H1 (cell line): ENCODE data around the gene CHMP1B. TPM values are rescaled to one million over a fixed set of nuclear protein-coding genes. Genes with fewer than 3 reads are reported as not detected.

Experiments used
- CTCF ChIA-PET: fragments of 300-600 bp; sonication (Branson Sonifier 250); formaldehyde crosslinking; loops from one replicate; lab custom pipeline; 2021; ENCODE audit not compliant: partially characterized antibody; lab: Charles Lee
- POLR2A ChIA-PET: fragments of 300-600 bp; sonication (Branson Sonifier 250); formaldehyde crosslinking; loops from one replicate; lab custom pipeline; 2021; ENCODE audit warnings: inconsistent platforms; ENCODE audit not compliant: partially characterized antibody; lab: Charles Lee
- DNase-seq, 2 experiments: peaks; one replicate each; pipeline versions ENCODE4 v3.0.0 to v3.0.0-alpha.2; 2010 to 2022; ENCODE audit warnings: low spot score in 2 of 2, low read depth in 1 of 2, mixed read lengths in 1 of 2
- FAIRE-seq: peaks from 2 replicates; lab custom pipeline; 2011; peaks lifted over from hg19 to GRCh38; lab: Jason Lieb, UNC
- H2AFZ ChIP-seq: 2 replicates; pipeline ENCODE4 v1.8.1; 2012; ENCODE audit warnings: low read length, inconsistent platforms
- H2AK5ac ChIP-seq: 2 replicates; pipeline ENCODE4 v1.6.1; 2013; ENCODE audit warnings: low read depth, low read length
- H2BK120ac ChIP-seq: replicated peaks from 2 replicates; pipeline ENCODE3; 2013; ENCODE audit warnings: low read depth, low read length, inconsistent platforms
- H2BK12ac ChIP-seq: 2 replicates; pipeline ENCODE4 v1.6.1; 2013; ENCODE audit warnings: low read depth, low read length
- H2BK15ac ChIP-seq: 2 replicates; pipeline ENCODE4 v1.6.1; 2013; ENCODE audit warnings: low read length
- H2BK20ac ChIP-seq: 2 replicates; pipeline ENCODE4 v1.6.1; 2013; ENCODE audit warnings: low read length
- H2BK5ac ChIP-seq: 2 replicates; pipeline ENCODE4 v1.6.1; 2013; ENCODE audit warnings: low read depth, low read length
- H3K14ac ChIP-seq: 2 replicates; pipeline ENCODE4 v1.6.1; 2013; ENCODE audit warnings: inconsistent platforms; ENCODE audit not compliant: insufficient read length
- H3K18ac ChIP-seq: 2 replicates; pipeline ENCODE4 v1.6.1; 2013; ENCODE audit warnings: low read length; ENCODE audit errors: extremely low read depth
- H3K23ac ChIP-seq: 2 replicates; pipeline ENCODE4 v1.6.1; 2013; ENCODE audit warnings: inconsistent platforms; ENCODE audit not compliant: insufficient read length
- H3K23me2 ChIP-seq: 2 replicates; pipeline ENCODE4 v1.6.1; 2013; ENCODE audit warnings: low read depth, low read length
- H3K27ac ChIP-seq: 2 replicates; pipeline ENCODE4 v1.6.1; 2011; ENCODE audit warnings: low read depth, low read length, inconsistent platforms
- H3K27me3 ChIP-seq, 4 experiments: replicated peaks in 1 of 4; 1 replicate in 1 of 4; 2 replicates in 3 of 4; pipeline versions ENCODE4 v1.6.1 to v1.8.1; 2011 to 2013; ENCODE audit warnings: low read length in 3 of 4, mild to moderate bottlenecking in 3 of 4, inconsistent platforms in 2 of 4, mixed read lengths in 2 of 4, moderate library complexity in 1 of 4; ENCODE audit not compliant: control insufficient read depth in 3 of 4, insufficient read depth in 3 of 4; ENCODE audit errors: extremely low read depth in 1 of 4
- H3K36me3 ChIP-seq, 4 experiments: 2 replicates each; pipeline versions ENCODE4 v1.6.1 to v1.8.1; 2011 to 2013; ENCODE audit warnings: mild to moderate bottlenecking in 4 of 4, low read length in 3 of 4, moderate library complexity in 2 of 4, control low read depth in 1 of 4, inconsistent platforms in 1 of 4; ENCODE audit not compliant: insufficient read depth in 4 of 4, control insufficient read depth in 2 of 4
- H3K4ac ChIP-seq: replicated peaks from 2 replicates; pipeline ENCODE3; 2013; ENCODE audit warnings: low read length, low read depth, mixed read lengths, inconsistent platforms; ENCODE audit not compliant: insufficient read length
- H3K4me1 ChIP-seq, 4 experiments: replicated peaks in 1 of 4; 1 replicate in 1 of 4; 2 replicates in 3 of 4; pipeline versions ENCODE4 v1.6.1 to v1.8.1; 2011 to 2013; ENCODE audit warnings: low read length in 3 of 4, inconsistent platforms in 2 of 4, mixed read lengths in 1 of 4; ENCODE audit not compliant: insufficient read depth in 4 of 4, control insufficient read depth in 3 of 4
- H3K4me2 ChIP-seq, 2 experiments: 2 replicates each; pipeline versions ENCODE4 v1.6.1 to v1.8.1; 2011 to 2013; ENCODE audit warnings: low read depth in 2 of 2, low read length in 2 of 2, control low read depth in 1 of 2, inconsistent platforms in 1 of 2, mild to moderate bottlenecking in 1 of 2; ENCODE audit not compliant: insufficient read depth in 1 of 2
- H3K4me3 ChIP-seq, 4 experiments: fragments of 200-600, 300-600 bp in 1 of 4; sonication (generic), shearing (Covaris generic), sonication (Bioruptor Twin) in 1 of 4; 2 replicates each; pipeline versions ENCODE4 v1.5.1 to v1.8.1; 2011 to 2016; ENCODE audit warnings: low read length in 4 of 4, low read depth in 3 of 4, control low read depth in 2 of 4, inconsistent platforms in 2 of 4, mild to moderate bottlenecking in 2 of 4, mixed read lengths in 1 of 4, moderate library complexity in 1 of 4; ENCODE audit not compliant: insufficient read depth in 2 of 4; ENCODE audit errors: extremely low read depth in 1 of 4
- H3K56ac ChIP-seq: replicated peaks from 2 replicates; pipeline ENCODE3; 2013; ENCODE audit warnings: low read depth, mild to moderate bottlenecking, mixed read lengths, low read length, inconsistent platforms; ENCODE audit not compliant: insufficient read length
- H3K79me1 ChIP-seq: 2 replicates; pipeline ENCODE4 v1.6.1; 2013; ENCODE audit warnings: low read depth, low read length, control low read depth
- H3K79me2 ChIP-seq, 2 experiments: 2 replicates each; pipeline versions ENCODE4 v1.6.1 to v1.8.1; 2012 to 2013; ENCODE audit warnings: low read length in 2 of 2, mild to moderate bottlenecking in 2 of 2, inconsistent platforms in 1 of 2; ENCODE audit not compliant: insufficient read depth in 2 of 2, control insufficient read depth in 1 of 2
- H3K9ac ChIP-seq, 4 experiments: replicated peaks in 1 of 4; 1 replicate in 1 of 4; 2 replicates in 3 of 4; pipeline versions ENCODE4 v1.6.1 to v1.8.1; 2011 to 2013; ENCODE audit warnings: low read depth in 3 of 4, low read length in 3 of 4, control low read depth in 2 of 4, mild to moderate bottlenecking in 2 of 4, moderate library complexity in 2 of 4, inconsistent platforms in 1 of 4; ENCODE audit errors: extremely low read depth in 1 of 4
- H3K9me3 ChIP-seq, 2 experiments: 2 replicates each; pipeline versions ENCODE4 v1.6.1 to v1.8.1; 2012 to 2013; ENCODE audit warnings: mild to moderate bottlenecking in 2 of 2, moderate library complexity in 2 of 2, control low read depth in 1 of 2, inconsistent platforms in 1 of 2, low read depth in 1 of 2, low read length in 1 of 2, mixed read lengths in 1 of 2; ENCODE audit not compliant: insufficient read depth in 2 of 2
- H4K20me1 ChIP-seq, 2 experiments: replicated peaks in 1 of 2; 2 replicates each; pipeline versions ENCODE3 to v1.8.1; 2011 to 2013; ENCODE audit warnings: inconsistent platforms in 2 of 2, low read length in 2 of 2, mild to moderate bottlenecking in 1 of 2; ENCODE audit not compliant: insufficient read depth in 2 of 2, control insufficient read depth in 1 of 2
- H4K5ac ChIP-seq: 2 replicates; pipeline ENCODE4 v1.6.1; 2013; ENCODE audit warnings: low read length, low read depth, mixed read lengths, inconsistent platforms; ENCODE audit not compliant: insufficient read length
- H4K8ac ChIP-seq: 2 replicates; pipeline ENCODE4 v1.8.0; 2013; ENCODE audit warnings: mild to moderate bottlenecking, moderate library complexity, low read length, inconsistent platforms; ENCODE audit not compliant: insufficient read depth; ENCODE audit errors: extremely low read depth
- H4K91ac ChIP-seq: replicated peaks from 2 replicates; pipeline ENCODE3; 2013; ENCODE audit warnings: low read length, mixed read lengths, inconsistent platforms; ENCODE audit not compliant: insufficient read length
- BCL11A ChIP-seq, 2 experiments: IDR thresholded peaks; one replicate each; pipeline ENCODE4 v1.6.1; 2011; ENCODE audit warnings: low read depth in 2 of 2, low read length in 2 of 2, mild to moderate bottlenecking in 2 of 2
- CBX5 ChIP-seq: fragments of 300-800, 300-1000 bp; sonication (generic); IDR thresholded peaks from 2 replicates; pipeline ENCODE4 v1.7.1; 2016; ENCODE audit warnings: antibody characterized with exemption, low read length, low read depth
- CREB1 ChIP-seq: IDR thresholded peaks from 2 replicates; pipeline ENCODE4 v1.6.1; 2012; ENCODE audit warnings: inconsistent platforms
- MAFK ChIP-seq: IDR thresholded peaks from 2 replicates; pipeline ENCODE4 v1.6.1; 2012; ENCODE audit warnings: low read depth, mild to moderate bottlenecking, improper control_type of control experiment, low read length
- POLR2A ChIP-seq, 2 experiments: IDR thresholded peaks; 1 replicate in 1 of 2; 2 replicates in 1 of 2; pipeline ENCODE4 v1.6.1; 2011; ENCODE audit warnings: low read depth in 2 of 2, low read length in 2 of 2, mild to moderate bottlenecking in 2 of 2; ENCODE audit errors: control extremely low read depth in 1 of 2
- RFX5 ChIP-seq: IDR thresholded peaks from 2 replicates; pipeline ENCODE4 v1.6.1; 2011; ENCODE audit warnings: low read depth, low read length, improper control_type of control experiment, borderline replicate concordance
- RXRA ChIP-seq: IDR thresholded peaks from 2 replicates; pipeline ENCODE4 v1.6.1; 2011; ENCODE audit warnings: low read depth, mild to moderate bottlenecking, low read length, moderate library complexity; ENCODE audit not compliant: insufficient read depth
- SP2 ChIP-seq: IDR thresholded peaks from 2 replicates; pipeline ENCODE4 v1.6.1; 2012; ENCODE audit warnings: mild to moderate bottlenecking, low read length, inconsistent platforms
- TAF1 ChIP-seq: IDR thresholded peaks from 2 replicates; pipeline ENCODE4 v1.6.1; 2011; ENCODE audit warnings: mild to moderate bottlenecking, low read depth, low read length
- TEAD4 ChIP-seq: IDR thresholded peaks from 2 replicates; pipeline ENCODE4 v1.6.1; 2012; ENCODE audit warnings: low read depth, low read length, inconsistent platforms, mixed read lengths
- WGBS, 2 experiments: shearing (Covaris generic) in 1 of 2; methylation state at CpG; one replicate each; pipeline versions ENCODE4 v1.1.6 to v1.1.7; 2013 to 2015; ENCODE audit warnings: low lambda C conversion rate in 2 of 2, mixed read lengths in 2 of 2, inconsistent platforms in 1 of 2, low coverage in 1 of 2, missing lambda C conversion rate in 1 of 2; ENCODE audit not compliant: insufficient replicate concordance in 2 of 2, insufficient coverage in 1 of 2, insufficient read length in 1 of 2; ENCODE audit errors: extremely low coverage in 1 of 2, missing lambda C conversion rate in 1 of 2; 5-methylcytosine and 5-hydroxymethylcytosine counted together
- polyA plus RNA-seq, 7 experiments: library from polyadenylated mRNA; depleted of rRNA in 3 of 7; stranded (reverse) in 5 of 7; unstranded in 2 of 7; fragments of >200 nt in 5 of 7; fragments of 200-250 nt in 2 of 7; gene quantifications; 1 replicate in 5 of 7; 2 replicates in 1 of 7; 4 replicates in 1 of 7; pipeline versions ENCODE4 v1.2.1 to v1.2.3, GENCODE V29; 2011 to 2013; ENCODE audit warnings: missing spikeins in 2 of 7, mixed read lengths in 2 of 7
- total RNA-seq: library from RNA; stranded (reverse); fragmentation: NEBNext Ultra II Directional; extraction: Animal tissue kit (Norgen Biotek cat#: 25700); gene quantifications from 2 replicates; pipeline ENCODE4 v1.2.1, GENCODE V29; 2021
- TF ChIP-seq, protein P1 (sequence below), 3 experiments: IDR thresholded peaks; 1 replicate in 2 of 3; 2 replicates in 1 of 3; pipeline versions ENCODE4 v1.5.1 to v1.6.1; 2011; ENCODE audit warnings: low read length in 3 of 3, mild to moderate bottlenecking in 3 of 3, inconsistent platforms in 2 of 3, low read depth in 1 of 3, moderate library complexity in 1 of 3; ENCODE audit not compliant: insufficient read depth in 1 of 3; ENCODE audit errors: control extremely low read depth in 1 of 3

CHMP1B gene
- total and polyA plus RNA-seq, 2 of the 8 experiments (the other 6 are each of a cell fraction or from before 2014, with no cell fraction given) = 30.5 to 43.2 TPM

DNA sequence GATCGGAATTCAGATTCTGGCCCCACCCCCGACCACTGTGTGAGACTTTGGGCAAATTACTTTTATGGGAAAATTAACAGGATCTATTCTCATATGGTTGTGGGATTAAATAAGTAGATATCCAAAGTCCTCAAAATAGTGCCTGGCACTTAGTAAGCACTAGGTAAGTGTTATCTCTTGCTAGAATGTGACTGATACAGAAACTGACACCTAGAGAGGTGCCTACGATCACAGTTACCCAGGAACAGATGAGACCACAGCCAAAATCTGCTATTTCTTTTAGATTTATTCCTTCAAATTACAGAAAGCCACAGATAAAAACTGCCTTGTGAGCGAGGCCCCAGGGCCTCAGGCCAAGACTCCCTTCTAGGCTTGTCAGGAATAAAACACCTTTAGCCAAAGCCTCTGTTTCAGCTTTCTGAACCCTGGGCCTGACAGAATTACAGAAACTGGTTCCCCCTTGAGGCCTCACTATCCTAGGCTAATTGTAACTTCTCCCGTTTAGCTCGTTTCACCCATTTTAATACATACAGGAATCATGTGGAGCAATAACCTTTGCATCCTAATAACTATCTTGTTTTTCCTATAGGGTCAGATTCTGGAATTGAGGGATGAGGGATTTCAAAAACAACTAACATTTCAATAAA, 22.3 kb upstream of the CHMP1B start:
- FAIRE-seq (no peak), DNase-seq (no peak)
- Histone ChIP-seq H2BK12ac (no peak overlapping the region), H2BK15ac (no peak overlapping the region), H3K56ac (no peak overlapping the region), H3K4ac (no peak overlapping the region), H4K5ac (no peak overlapping the region), H3K27me3 (no peaks in the 10 kb centered on the region), H2BK5ac (no peak overlapping the region), H3K23me2 (no peaks in the 10 kb centered on the region), H3K4me2 (peak overlapping the region in 1 of 2 experiments; percentile 1; a peak in 1 of 4 replicates), H3K79me1 (no peaks in the 10 kb centered on the region), H2BK20ac (no peak overlapping the region), H3K9ac (no peak overlapping the region; a peak in 1 of 7 replicates), H2AFZ (no peak overlapping the region), H2AK5ac (no peak overlapping the region), H4K91ac (no peak overlapping the region), H2BK120ac (no peak overlapping the region), H3K23ac (no peak overlapping the region), H3K79me2 (no peaks in the 10 kb centered on the region), H3K4me3 (peak overlapping the region in 1 of 4 experiments; percentile 15; a peak in 1 of 8 replicates), H4K8ac (no peak overlapping the region), H3K36me3 (no peaks in the 10 kb centered on the region), H3K27ac (no peak overlapping the region), H3K14ac (no peak overlapping the region), H3K4me1 (peaks cover 4 to 17% (median 8%) of the 10 kb centered on the region in 4 experiments; a peak in 6 of 7 replicates), H3K18ac (no peak overlapping the region), H3K9me3 (no peaks in the 10 kb centered on the region), H4K20me1 (no peaks in the 10 kb centered on the region)
- ChIA-PET CTCF (interaction anchor here (0.6 to 2.1 kb wide), 16 partner anchors 12 to 282 kb away, joined by 3 to 6 read pairs (median 4); no protein-coding TSS in a partner anchor), POLR2A (interaction anchor here (0.7 to 2.0 kb wide), 7 partner anchors 11 to 79 kb away, joined by 3 to 7 read pairs (median 4); partner anchors contain the start of gene MPPE1)
- 58% methylated on average over 6 of the region's 6 CpGs; no CpG with 5 or more reads in 1 of the 2 experiments for WGBS, 2 experiments
- TF ChIP-seq RFX5 (no peak), TEAD4 (no peak), CREB1 (no peak), TAF1 (no peak), POLR2A (IDR thresholded peaks at IDR 0.05; ENCODE audit: control extremely low read depth in 1 of 2, low read depth in 2 of 2, low read length in 2 of 2) (no peak), CBX5 (no peak), MAFK (no peak), BCL11A (IDR thresholded peaks at IDR 0.05; ENCODE audit: low read depth in 2 of 2, low read length in 2 of 2) (no peak), RXRA (no peak), SP2 (no peak)
- TF ChIP-seq, protein P1, sequence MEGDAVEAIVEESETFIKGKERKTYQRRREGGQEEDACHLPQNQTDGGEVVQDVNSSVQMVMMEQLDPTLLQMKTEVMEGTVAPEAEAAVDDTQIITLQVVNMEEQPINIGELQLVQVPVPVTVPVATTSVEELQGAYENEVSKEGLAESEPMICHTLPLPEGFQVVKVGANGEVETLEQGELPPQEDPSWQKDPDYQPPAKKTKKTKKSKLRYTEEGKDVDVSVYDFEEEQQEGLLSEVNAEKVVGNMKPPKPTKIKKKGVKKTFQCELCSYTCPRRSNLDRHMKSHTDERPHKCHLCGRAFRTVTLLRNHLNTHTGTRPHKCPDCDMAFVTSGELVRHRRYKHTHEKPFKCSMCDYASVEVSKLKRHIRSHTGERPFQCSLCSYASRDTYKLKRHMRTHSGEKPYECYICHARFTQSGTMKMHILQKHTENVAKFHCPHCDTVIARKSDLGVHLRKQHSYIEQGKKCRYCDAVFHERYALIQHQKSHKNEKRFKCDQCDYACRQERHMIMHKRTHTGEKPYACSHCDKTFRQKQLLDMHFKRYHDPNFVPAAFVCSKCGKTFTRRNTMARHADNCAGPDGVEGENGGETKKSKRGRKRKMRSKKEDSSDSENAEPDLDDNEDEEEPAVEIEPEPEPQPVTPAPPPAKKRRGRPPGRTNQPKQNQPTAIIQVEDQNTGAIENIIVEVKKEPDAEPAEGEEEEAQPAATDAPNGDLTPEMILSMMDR (IDR thresholded peaks at IDR 0.05; ENCODE audit: control extremely low read depth in 1 of 3, insufficient read depth in 1 of 3, low read depth in 1 of 3, low read length in 3 of 3) = peak in 2 of 3 experiments; percentile 10 to 12; a peak in 2 of 4 replicates
